AG09309 (cell line): ENCODE data around the gene JAG1.

Experiments
- DNase-seq: peaks from one replicate; pipeline ENCODE4 v3.0.0-alpha.2; 2010; ENCODE audit warnings: low read depth
- H3K4me3 ChIP-seq: 2 replicates; pipeline ENCODE4 v1.5.1; 2011; ENCODE audit warnings: mild to moderate bottlenecking, low read depth, low read length, moderate library complexity; ENCODE audit not compliant: control insufficient read depth
- TF ChIP-seq, protein P1 (sequence below): IDR thresholded peaks from 2 replicates; pipeline ENCODE4 v1.5.1; 2011; ENCODE audit warnings: mild to moderate bottlenecking, low read depth, low read length, inconsistent platforms; ENCODE audit not compliant: insufficient read depth, control insufficient read depth; ENCODE audit errors: missing control alignments

JAG1 gene

DNA sequence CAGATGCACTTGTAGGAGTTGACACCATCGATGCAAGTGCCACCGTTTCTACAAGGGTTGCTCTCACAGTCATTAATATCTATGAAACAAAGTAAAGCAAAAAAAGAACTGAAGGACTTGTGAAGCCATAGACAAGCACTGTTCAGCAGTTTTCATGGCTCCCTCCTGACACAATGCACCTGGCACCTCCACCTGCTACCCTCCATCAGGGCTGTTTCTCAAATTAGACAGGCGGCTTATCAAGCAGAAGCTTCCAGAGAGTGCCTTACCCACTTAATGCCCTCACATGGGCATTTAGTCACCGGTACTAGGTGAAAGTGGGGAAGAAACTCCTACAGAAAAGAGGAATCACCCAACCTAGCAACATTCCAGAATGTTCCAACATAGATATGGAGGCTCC is 27.8 kb downstream of the JAG1 start:
- H3K4me3 ChIP-seq = no peak overlapping the region
- DNase-seq = no peak
- TF ChIP-seq, protein P1, sequence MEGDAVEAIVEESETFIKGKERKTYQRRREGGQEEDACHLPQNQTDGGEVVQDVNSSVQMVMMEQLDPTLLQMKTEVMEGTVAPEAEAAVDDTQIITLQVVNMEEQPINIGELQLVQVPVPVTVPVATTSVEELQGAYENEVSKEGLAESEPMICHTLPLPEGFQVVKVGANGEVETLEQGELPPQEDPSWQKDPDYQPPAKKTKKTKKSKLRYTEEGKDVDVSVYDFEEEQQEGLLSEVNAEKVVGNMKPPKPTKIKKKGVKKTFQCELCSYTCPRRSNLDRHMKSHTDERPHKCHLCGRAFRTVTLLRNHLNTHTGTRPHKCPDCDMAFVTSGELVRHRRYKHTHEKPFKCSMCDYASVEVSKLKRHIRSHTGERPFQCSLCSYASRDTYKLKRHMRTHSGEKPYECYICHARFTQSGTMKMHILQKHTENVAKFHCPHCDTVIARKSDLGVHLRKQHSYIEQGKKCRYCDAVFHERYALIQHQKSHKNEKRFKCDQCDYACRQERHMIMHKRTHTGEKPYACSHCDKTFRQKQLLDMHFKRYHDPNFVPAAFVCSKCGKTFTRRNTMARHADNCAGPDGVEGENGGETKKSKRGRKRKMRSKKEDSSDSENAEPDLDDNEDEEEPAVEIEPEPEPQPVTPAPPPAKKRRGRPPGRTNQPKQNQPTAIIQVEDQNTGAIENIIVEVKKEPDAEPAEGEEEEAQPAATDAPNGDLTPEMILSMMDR = no peak

DNA sequence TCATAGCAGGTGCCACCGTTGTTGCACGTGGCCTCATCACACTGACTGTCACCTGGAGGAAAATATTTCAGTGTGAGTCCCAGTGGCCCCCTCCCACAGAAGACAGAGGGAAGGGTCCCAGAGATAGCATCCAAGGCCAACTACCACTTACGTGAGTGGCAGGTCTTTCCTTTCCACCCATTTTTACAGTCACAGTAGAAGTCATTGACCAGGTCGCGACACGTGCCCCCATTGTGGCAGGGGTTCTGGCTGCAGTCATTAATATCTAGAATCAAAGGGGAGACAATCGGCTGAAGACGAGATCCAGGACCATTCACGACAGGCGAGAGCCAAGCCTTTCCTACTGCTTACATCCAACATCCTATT is 28.6 kb downstream of the JAG1 start:
- no peak for DNase-seq
- H3K4me3 ChIP-seq = no peak overlapping the region
- TF ChIP-seq, protein P1 = no peak

DNA sequence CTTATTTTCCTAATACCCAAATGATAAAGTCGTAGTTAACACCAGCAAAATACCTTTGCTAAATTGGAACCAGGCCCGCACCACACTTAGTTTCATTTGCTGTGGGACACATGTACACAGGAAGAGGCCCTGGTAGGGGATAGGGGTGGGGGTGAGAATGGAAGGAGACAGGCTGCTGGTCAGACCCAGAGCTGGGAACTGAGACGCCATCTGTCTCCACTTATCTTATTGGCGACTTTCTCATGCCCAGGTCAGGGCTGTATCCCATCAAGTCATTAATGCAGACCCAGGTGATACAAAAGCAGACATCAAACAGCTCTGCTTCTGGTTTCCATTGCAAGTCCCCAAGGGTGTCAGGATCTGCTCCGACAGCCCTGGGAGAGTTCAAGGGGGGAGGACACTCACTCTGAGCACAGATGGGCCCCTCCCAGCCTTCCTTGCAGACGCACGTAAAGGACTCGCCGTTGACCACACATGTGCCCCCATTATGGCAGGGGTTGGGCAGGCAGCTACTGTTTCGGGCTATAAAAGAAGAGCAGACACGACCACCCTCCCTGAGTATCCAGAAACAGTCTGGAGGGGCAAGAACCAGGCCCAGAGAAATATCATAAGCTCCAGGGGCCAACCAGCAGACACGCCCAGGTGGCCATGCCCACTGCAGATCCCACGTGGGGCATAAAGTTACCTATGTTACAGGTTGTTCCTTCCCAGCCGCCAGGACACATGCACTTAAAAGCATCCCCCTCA is 29.2 kb downstream of the JAG1 start:
- TF ChIP-seq, protein P1 = no peak
- no peak overlapping the region for H3K4me3 ChIP-seq
- DNase-seq = no peak

DNA sequence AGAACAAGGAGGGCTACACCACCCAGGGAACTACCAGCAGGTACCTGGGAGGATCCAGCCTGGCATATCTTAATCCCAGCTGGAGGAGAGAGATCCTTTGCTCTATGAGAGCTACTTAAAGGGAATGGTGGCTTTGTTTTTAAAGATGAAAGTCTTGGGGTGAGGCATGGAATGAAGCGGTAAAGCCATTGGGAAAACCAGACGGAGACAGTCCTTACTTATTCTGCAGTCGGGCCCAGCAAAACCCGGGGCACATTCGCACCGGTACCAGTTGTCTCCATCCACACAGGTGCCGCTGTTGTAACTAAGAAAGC is 30.3 kb downstream of the JAG1 start:
- no peak overlapping the region for H3K4me3 ChIP-seq

DNA sequence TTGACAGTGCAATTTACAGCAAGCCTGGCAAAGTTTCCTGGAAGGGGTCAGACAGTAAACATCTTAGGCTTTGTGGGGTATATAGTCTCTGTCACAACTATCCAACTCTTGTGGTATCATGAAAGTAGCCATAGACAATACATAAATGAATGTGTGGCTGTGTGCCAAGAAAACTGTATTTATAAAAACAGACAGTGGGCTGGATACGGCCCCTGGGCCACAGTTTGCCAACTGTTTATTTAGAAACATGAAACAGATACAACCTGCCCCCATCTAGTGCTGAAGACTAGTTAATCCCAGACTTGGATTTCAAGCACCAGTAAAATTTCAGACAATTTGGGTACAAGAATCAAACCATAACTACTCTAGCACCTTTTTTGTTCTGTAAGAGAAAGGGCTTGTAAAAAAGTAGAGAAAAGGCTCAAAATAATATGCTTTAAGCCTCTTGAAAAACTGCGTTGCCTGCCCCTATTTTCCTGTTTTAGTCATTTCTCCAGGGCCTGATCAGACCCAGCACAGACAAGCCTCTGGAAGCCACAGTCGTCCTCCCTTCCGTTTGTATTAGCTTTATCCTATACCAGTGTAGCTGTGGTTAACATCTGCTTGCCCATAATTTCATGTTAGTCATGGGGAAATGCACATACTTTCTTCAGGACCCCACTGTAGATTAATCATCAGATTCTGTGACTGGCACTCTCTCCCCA is 30.8 kb downstream of the JAG1 start:
- no peak for DNase-seq
- no peak overlapping the region for H3K4me3 ChIP-seq
- TF ChIP-seq, protein P1 = no peak

More for the DNA sequence above, 30.3 kb downstream of the JAG1 start:
- no peak for DNase-seq
- TF ChIP-seq, protein P1 = no peak

DNA sequence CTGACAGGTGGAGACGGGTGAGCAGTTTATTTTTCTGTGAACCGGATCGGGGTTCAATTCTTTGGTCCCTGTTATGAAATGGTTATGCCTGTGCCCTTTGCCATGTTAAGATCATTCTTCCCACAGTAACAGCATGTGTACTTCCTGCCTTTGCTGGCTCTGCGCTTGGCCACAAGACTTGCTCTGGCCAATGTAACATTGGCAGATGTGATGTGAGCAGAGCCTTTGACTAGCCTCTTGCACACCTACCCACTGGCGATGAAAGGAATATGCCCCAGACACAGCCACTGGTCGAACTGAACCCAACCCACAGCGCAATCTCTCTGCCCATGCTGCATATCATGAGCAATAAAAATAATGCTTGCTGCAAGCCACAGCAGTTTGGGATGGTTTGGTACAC is 31.9 kb downstream of the JAG1 start:
- no peak overlapping the region for H3K4me3 ChIP-seq
- DNase-seq = no peak
- TF ChIP-seq, protein P1 = no peak
